ENCODE measurements around the gene JAK3. TPM values are rescaled to one million over a fixed set of nuclear protein-coding genes. Genes with fewer than 3 reads are reported as not detected.

JAK3 gene
- total and polyA plus RNA-seq, 8 donors, result 0.89 to 50.2 (median 2.9) TPM

GRCh38 chr19:17830567-17831418 lies 17.0 kb downstream of the JAK3 start:
- whole genome bisulfite sequencing, 5 donors, result 14 to 32% (median 27%) methylated on average over 36 to 50 of the region's 50 CpGs
- Histone ChIP-seq H3K36me3 (peaks cover 0 to 55% (median 17%) of the 10 kb centered on the region in 4 donors), H3K4me1 (peaks cover 0 to 22% (median 20%) of the 10 kb centered on the region in 4 donors), H3K9me3 (no peaks in the 10 kb centered on the region), H3K4me3 (peak overlapping the region; percentile 19 to 44 (median 30)), H3K27me3 (peaks cover 0 to 52% (median 3%) of the 10 kb centered on the region in 3 donors), H3K27ac (peak overlapping the region in 1 of 5 donors; percentile 4)
- TF ChIP-seq CTCF (IDR thresholded peaks at IDR 0.05), result no peak
- no peak for TF ChIP-seq POLR2AphosphoS5 (IDR thresholded peaks at IDR 0.05)
- no peak for TF ChIP-seq EP300 (IDR thresholded peaks at IDR 0.05)
- TF ChIP-seq POLR2A (IDR thresholded peaks at IDR 0.05), result no peak
- peak; percentile 88 to 90 for DNase-seq
- intact Hi-C loops (cut with DNase I; ENCODE audit: low total_unique reads), result no loop called here

- H3K27me3 ChIP-seq, result peaks cover 0 to 58% (median 3%) of the 10 kb centered on the region in 3 donors
- peaks cover 0 to 47% (median 16%) of the 10 kb centered on the region in 4 donors for H3K36me3 ChIP-seq
- intact Hi-C loops (cut with DNase I; ENCODE audit: low total_unique reads), result no loop called here
- TF ChIP-seq POLR2AphosphoS5 (IDR thresholded peaks at IDR 0.05) (no peak), CTCF (IDR thresholded peaks at IDR 0.05) (no peak), EP300 (IDR thresholded peaks at IDR 0.05) (no peak), POLR2A (IDR thresholded peaks at IDR 0.05) (no peak)
- DNase-seq, result peak in 1 of 2 donors; percentile 66
- no peaks in the 10 kb centered on the region for H3K9me3 ChIP-seq
- peak overlapping the region in 3 of 4 donors; percentile 16 to 38 (median 29) for H3K4me3 ChIP-seq
- 19 to 44% (median 23%) methylated on average over 23 to 29 of the region's 29 CpGs for WGBS, 5 donors
- H3K4me1 ChIP-seq, result peaks cover 0 to 22% (median 20%) of the 10 kb centered on the region in 4 donors
- H3K27ac ChIP-seq, result peak overlapping the region in 1 of 5 donors; percentile 4
Measured at GRCh38 chr19:17829855-17830566, 17.8 kb downstream of the JAK3 start.

GRCh38 chr19:17826508-17827056 lies 21.2 kb downstream of the JAK3 start:
- Histone ChIP-seq H3K36me3 (peaks cover 0 to 23% (median 8%) of the 10 kb centered on the region in 4 donors), H3K4me1 (peaks cover 0 to 20% (median 18%) of the 10 kb centered on the region in 4 donors), H3K4me3 (no peak overlapping the region), H3K9me3 (no peaks in the 10 kb centered on the region), H3K27me3 (peaks cover 0 to 62% (median 3%) of the 10 kb centered on the region in 3 donors), H3K27ac (no peak overlapping the region)
- intact Hi-C loops (cut with DNase I; ENCODE audit: low total_unique reads), result no loop called here
- WGBS, 5 donors, result 63 to 87% (median 72%) methylated on average over 13 of the region's 13 CpGs
- no peak for DNase-seq
- TF ChIP-seq POLR2A (IDR thresholded peaks at IDR 0.05) (no peak), CTCF (IDR thresholded peaks at IDR 0.05) (no peak), POLR2AphosphoS5 (IDR thresholded peaks at IDR 0.05) (no peak), EP300 (IDR thresholded peaks at IDR 0.05) (no peak)

- TF ChIP-seq POLR2A (IDR thresholded peaks at IDR 0.05) (no peak), POLR2AphosphoS5 (IDR thresholded peaks at IDR 0.05) (no peak), CTCF (IDR thresholded peaks at IDR 0.05) (no peak), EP300 (IDR thresholded peaks at IDR 0.05) (no peak)
- Histone ChIP-seq H3K27ac (no peak overlapping the region), H3K4me1 (no peaks in the 10 kb centered on the region), H3K27me3 (peaks cover 0 to 40% (median 0%) of the 10 kb centered on the region in 3 donors), H3K9me3 (no peaks in the 10 kb centered on the region), H3K4me3 (no peak overlapping the region), H3K36me3 (peaks cover 0 to 4% (median 0%) of the 10 kb centered on the region in 4 donors)
- no peak for DNase-seq
- 57 to 76% (median 63%) methylated on average over 4 to 8 of the region's 8 CpGs for whole genome bisulfite sequencing, 5 donors
- intact Hi-C loops (cut with DNase I; ENCODE audit: low total_unique reads), result no loop called here
Measured at GRCh38 chr19:17824339-17824738, 23.4 kb downstream of the JAK3 start.
